Colonic mucosa (tissue), 4 donors: ENCODE data around the gene ACSL6. TPM values are rescaled to one million over a fixed set of nuclear protein-coding genes. Genes with fewer than 3 reads are reported as not detected.

Source experiments
- DNase-seq: peaks from one replicate; pipeline ENCODE4 v3.0.0-alpha.2; 2020
- H3K27ac ChIP-seq: fragments of 200-600 bp; one replicate; pipeline ENCODE4 v1.8.0; 2021
- H3K27me3 ChIP-seq: fragments of 200-600 bp; one replicate; pipeline ENCODE4 v1.8.0; 2021
- H3K36me3 ChIP-seq: fragments of 200-600 bp; one replicate; pipeline ENCODE4 v1.8.0; 2021
- H3K4me1 ChIP-seq: fragments of 200-600 bp; one replicate; pipeline ENCODE4 v1.8.0; 2021; ENCODE audit warnings: mild to moderate bottlenecking
- H3K4me3 ChIP-seq: fragments of 200-600 bp; one replicate; pipeline ENCODE4 v1.8.0; 2021
- H3K9ac ChIP-seq, 2 donors: one replicate each; pipeline ENCODE4 v1.7.0; 2013; ENCODE audit warnings: control low read depth in 2 of 2, low read depth in 2 of 2, low read length in 2 of 2
- H3K9me3 ChIP-seq: fragments of 200-600 bp; one replicate; pipeline ENCODE4 v1.8.0; 2021
- CTCF ChIP-seq: fragments of 200-600 bp; IDR thresholded peaks from one replicate; pipeline ENCODE4 v1.8.0; 2022; ENCODE audit warnings: antibody characterized with exemption, mild to moderate bottlenecking
- intact Hi-C: fragments of 100-400 bp; cut with DNase I; formaldehyde crosslinking; loops from one replicate; pipeline ENCODE4 v1.14.1; 2022
- total RNA-seq, 2 donors: library from RNA; stranded (reverse); fragmentation: NEBNext Ultra II Directional in 1 of 2; extraction: Animal tissue kit (Norgen Biotek cat#: 25700) in 1 of 2; gene quantifications; one replicate each; pipeline ENCODE4 v1.2.1, GENCODE V29; 2021
- donor health status: healthy.
- donor health status: DM: no; HTN: no; CAD: no.
- donor health status: DM: no; HTN: no; CAD: no.

Gene ACSL6
- total RNA-seq, 2 donors from 2014 or later: 0.25 to 0.93 TPM

DNA sequence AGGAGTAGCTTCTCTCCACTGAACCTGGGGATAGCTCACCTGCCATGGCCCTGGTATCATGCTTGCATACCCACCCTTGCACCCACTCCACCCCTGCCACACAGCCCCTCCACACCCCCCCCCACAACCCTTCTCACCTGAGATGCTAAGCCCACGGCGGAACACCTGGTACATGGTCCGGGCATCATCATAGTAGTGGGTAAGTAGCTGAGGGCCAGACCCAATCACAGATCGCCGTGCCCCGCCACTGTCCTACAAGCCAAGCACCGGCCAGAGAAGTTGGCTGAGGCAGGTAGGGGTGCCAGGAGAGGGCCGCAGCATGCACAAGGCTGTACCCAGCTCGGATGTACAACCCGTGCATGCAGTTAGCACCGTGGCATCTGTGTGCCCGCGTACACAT, 20.7 kb downstream of the ACSL6 start:
- Histone ChIP-seq H3K27ac (no peak overlapping the region), H3K36me3 (no peaks in the 10 kb centered on the region), H3K4me1 (no peaks in the 10 kb centered on the region), H3K27me3 (no peaks in the 10 kb centered on the region), H3K4me3 (no peak overlapping the region), H3K9ac (no peak overlapping the region), H3K9me3 (no peaks in the 10 kb centered on the region)
- no peak for DNase-seq
- intact Hi-C loops: no loop called here
- TF ChIP-seq CTCF: no peak

- Histone ChIP-seq H3K27me3 (no peaks in the 10 kb centered on the region), H3K9me3 (no peaks in the 10 kb centered on the region), H3K9ac (no peak overlapping the region), H3K27ac (no peak overlapping the region), H3K4me3 (no peak overlapping the region), H3K36me3 (no peaks in the 10 kb centered on the region), H3K4me1 (no peaks in the 10 kb centered on the region)
- intact Hi-C loops: no loop called here
- no peak for TF ChIP-seq CTCF
- DNase-seq: no peak
Measured at GRCh38 chr5:131988601-131989000, 22.9 kb downstream of the ACSL6 start.

DNA sequence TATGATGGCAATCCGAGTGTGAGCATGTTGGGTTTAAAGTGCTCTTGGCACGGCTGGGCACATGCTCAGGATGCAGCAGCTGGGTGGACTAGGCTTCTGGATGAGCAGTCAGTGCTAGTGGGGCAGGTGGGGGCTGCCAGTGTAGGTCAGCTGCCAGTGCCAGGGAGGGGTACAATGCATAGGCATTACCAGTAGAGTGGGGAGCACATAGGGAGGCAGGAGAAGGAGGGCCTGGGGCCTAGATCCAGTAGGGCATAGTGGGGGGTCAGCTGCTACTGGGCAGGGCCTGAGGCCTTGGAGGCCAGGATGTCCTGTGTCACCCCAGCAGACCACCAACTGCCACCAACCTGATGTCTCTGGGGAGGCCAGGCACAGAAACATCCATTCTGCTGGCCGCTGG, 24.2 kb downstream of the ACSL6 start:
- intact Hi-C loops: no loop called here
- no peak for DNase-seq

DNA sequence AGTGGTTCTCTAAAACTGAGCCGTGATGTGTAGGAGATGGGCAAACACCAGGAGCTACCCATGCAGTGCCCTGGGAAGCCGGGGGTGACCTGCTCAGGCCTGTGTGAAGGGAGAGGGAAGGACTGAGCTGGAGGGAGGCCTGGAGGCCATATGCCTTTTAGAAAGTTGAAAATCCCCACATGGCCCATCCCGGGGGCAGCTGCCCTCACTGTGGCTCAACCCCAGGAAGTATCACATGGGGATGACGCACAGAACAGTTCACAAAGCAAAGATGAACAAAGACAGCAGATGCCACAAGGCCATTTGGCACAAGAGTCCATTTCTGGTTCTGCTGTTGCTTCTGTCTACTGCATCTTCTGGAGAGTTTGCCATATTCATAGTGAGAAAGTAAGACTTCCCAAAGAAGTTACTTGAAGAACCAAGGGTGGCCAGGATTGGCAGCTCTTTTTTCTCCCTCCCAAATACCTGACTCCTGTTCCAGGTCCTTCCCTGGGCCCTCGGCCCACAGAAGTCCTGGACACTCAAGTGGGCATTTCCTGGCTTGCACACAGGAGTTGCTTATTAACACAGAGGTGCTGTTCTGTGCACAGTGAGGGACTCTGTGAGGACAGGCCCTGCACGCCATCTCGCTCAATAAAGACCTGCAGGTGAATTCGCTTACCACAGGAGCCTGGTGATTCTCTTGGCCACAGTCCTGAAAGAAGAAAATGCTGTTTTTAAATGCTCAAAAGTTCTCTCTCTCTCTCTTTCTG, 25.1 kb downstream of the ACSL6 start:
- no peak overlapping the region for H3K27ac ChIP-seq
- no peak for DNase-seq
- H3K27me3 ChIP-seq: no peaks in the 10 kb centered on the region
- H3K4me3 ChIP-seq: no peak overlapping the region
- no peak overlapping the region for H3K9ac ChIP-seq
- H3K36me3 ChIP-seq: no peaks in the 10 kb centered on the region
- no peak for TF ChIP-seq CTCF
- H3K4me1 ChIP-seq: no peaks in the 10 kb centered on the region
- intact Hi-C loops: no loop called here
- H3K9me3 ChIP-seq: no peaks in the 10 kb centered on the region

More for the DNA sequence above, 24.2 kb downstream of the ACSL6 start:
- H3K27me3 ChIP-seq: no peaks in the 10 kb centered on the region
- TF ChIP-seq CTCF: no peak
- H3K9ac ChIP-seq: no peak overlapping the region
- no peaks in the 10 kb centered on the region for H3K4me1 ChIP-seq
- H3K36me3 ChIP-seq: no peaks in the 10 kb centered on the region
- H3K4me3 ChIP-seq: no peak overlapping the region
- H3K27ac ChIP-seq: no peak overlapping the region
- no peaks in the 10 kb centered on the region for H3K9me3 ChIP-seq

DNA sequence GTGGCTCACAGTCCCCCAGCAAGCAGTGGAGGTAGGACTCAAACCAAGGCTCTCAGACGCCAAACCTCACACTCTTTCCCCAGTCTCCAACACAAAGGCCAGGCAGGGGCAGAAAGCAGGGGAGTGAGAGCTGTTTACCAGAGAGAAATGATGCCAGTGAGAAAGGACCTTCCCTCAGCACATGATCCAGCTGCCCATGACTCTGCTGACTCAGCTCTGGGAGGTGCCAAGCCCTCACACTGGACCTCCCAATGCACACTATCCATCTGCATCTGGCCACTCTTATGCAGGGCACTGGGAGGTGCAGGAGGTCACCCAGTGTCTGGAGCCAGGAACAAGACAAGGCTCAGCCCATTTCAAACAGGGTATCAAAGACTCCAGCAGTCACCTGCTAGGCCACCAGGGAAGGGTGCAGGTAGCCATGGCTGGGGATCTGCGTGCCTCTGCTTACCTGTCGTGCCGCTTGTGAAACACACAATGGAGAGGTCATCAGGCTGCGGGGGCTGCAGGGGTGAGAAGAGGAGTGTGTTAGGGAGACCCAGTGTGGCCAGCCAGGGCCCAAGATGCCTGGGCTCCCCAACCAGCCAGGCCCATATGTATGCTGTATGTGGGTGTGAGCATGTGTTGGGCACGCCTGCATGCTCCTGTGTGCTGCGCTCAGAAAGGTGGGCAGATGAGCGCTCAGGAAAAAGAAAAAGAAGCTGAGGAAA, 26.3 kb downstream of the ACSL6 start:
- H3K27ac ChIP-seq: no peak overlapping the region
- no peaks in the 10 kb centered on the region for H3K9me3 ChIP-seq
- H3K4me1 ChIP-seq: no peaks in the 10 kb centered on the region
- no peaks in the 10 kb centered on the region for H3K27me3 ChIP-seq
- no peak for DNase-seq
- no peak overlapping the region for H3K4me3 ChIP-seq
- H3K36me3 ChIP-seq: no peaks in the 10 kb centered on the region
- no peak overlapping the region for H3K9ac ChIP-seq
- intact Hi-C loops: no loop called here
- TF ChIP-seq CTCF: no peak
